Heart left ventricle (tissue), 13 donors: ENCODE results near the gene GRIP1.

Source experiments
- POLR2A ChIP-seq, 2 donors: fragments of 450-650 bp; IDR thresholded peaks; one replicate each; pipeline ENCODE4 v1.6.1; 2017; ENCODE audit warnings: antibody characterized with exemption in 2 of 2, mild to moderate bottlenecking in 2 of 2, moderate library complexity in 2 of 2
- TF ChIP-seq, protein P1 (sequence below), 12 donors: fragments of 200-600 bp; sonication (generic) in 4 of 12; IDR thresholded peaks; one replicate each; pipeline versions ENCODE4 v1.5.0 to v1.8.0; 2018 to 2022; ENCODE audit warnings: antibody characterized with exemption in 12 of 12, mild to moderate bottlenecking in 5 of 12
- donor health status: ischemic (EF 13 %, LVEDD 7.1; RV severe dilation, severe dysfunction).
- donor health status: DM: no; HTN: yes; CAD: no.
- donor health status: DM: no; HTN: no; CAD: no.
- donor health status: ischemic (EF 25% LVEDD 6.9; RV normal size, moderate dysfunction).
- donor health status: ischemic (EF 25% LVEDD 5.7; RV mildly dilated, moderate dysfunction).
- donor health status: ischemic (EF 35%, LVEDD 5.7; RV mildly dilated, moderate dysfunction).
- donor health status: nonischemic (EF 11% LVEDD 7.7; RV severe dilation, severe dysfunction).
- donor health status: DM: yes; HTN: yes; CAD: no.
- donor health status: PGD.
- donor health status: ischemic (EF 29% LVEDD 5.4; RV normal size, mild dysfunction).
- donor health status: nonischemic (EF 23%, LVEDD 6.1; RV moderate dilation, normal function).

DNA sequence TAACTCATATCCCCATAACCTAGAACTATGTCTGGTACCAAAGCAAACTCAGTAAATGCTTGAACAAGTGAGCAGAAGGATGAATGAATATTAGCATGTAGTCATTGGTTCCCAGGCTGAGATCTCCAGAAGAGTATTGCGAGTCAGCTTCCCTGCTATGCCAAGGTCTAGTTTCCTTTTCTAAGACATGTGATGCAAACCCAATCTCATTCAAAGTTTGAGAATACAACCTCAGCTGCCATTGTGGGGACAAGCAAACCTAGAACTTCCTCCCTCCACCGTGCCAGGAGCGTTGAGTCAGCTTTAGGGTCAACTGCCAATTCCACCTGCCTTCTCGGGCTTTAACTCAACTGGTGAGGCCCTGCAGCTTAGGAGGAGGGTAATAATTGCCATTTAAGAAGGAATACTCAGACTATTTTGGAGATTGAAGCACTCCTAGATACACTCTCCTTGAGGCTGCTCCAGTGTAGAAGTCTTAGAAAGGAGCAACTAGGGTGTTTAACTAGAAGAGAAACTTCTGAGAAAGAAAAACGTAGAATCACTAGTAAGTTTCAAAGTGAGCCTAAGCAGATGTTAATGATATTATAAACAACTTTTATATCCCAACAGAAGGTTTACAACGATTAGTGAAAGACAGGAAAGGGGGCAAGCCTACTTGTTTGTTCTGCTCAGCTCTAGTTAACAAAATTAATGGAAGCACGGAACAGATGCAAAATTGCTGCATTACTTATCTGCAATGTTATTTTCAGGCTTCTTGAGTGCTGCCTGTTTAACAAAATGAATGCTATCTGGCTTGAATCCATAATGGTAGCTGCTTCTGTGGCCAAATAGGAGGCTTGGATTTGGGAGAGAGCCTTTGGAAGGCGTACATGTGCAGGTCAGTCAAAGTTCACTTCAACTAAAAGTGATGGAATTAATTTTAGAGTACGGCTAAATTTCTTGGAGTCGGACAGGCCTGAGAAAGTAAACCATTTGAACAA, 279.7 kb downstream of the GRIP1 start:
- TF ChIP-seq, protein P1, sequence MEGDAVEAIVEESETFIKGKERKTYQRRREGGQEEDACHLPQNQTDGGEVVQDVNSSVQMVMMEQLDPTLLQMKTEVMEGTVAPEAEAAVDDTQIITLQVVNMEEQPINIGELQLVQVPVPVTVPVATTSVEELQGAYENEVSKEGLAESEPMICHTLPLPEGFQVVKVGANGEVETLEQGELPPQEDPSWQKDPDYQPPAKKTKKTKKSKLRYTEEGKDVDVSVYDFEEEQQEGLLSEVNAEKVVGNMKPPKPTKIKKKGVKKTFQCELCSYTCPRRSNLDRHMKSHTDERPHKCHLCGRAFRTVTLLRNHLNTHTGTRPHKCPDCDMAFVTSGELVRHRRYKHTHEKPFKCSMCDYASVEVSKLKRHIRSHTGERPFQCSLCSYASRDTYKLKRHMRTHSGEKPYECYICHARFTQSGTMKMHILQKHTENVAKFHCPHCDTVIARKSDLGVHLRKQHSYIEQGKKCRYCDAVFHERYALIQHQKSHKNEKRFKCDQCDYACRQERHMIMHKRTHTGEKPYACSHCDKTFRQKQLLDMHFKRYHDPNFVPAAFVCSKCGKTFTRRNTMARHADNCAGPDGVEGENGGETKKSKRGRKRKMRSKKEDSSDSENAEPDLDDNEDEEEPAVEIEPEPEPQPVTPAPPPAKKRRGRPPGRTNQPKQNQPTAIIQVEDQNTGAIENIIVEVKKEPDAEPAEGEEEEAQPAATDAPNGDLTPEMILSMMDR (IDR thresholded peaks at IDR 0.05): no peak
- TF ChIP-seq POLR2A (IDR thresholded peaks at IDR 0.05): no peak
